KMS-11 (cell line): Measurements from ENCODE around the gene GSG1L2.

Experiments
- H2AFZ ChIP-seq: fragments of 200-600 bp; sonication (generic); 2 replicates; pipeline ENCODE4 v1.6.1; 2016; ENCODE audit warnings: antibody characterized with exemption, mixed run types, low read depth
- H3K27ac ChIP-seq: fragments of 200-600 bp; sonication (generic); 2 replicates; pipeline ENCODE4 v1.6.1; 2016; ENCODE audit warnings: mild to moderate bottlenecking, mixed run types
- H3K27me3 ChIP-seq: fragments of 200-600 bp; sonication (generic); 2 replicates; pipeline ENCODE4 v1.6.1; 2017; ENCODE audit warnings: mild to moderate bottlenecking, low read depth, mixed run types, moderate library complexity; ENCODE audit not compliant: insufficient read depth
- H3K36me3 ChIP-seq: fragments of 200-600 bp; sonication (generic); 2 replicates; pipeline ENCODE4 v1.6.1; 2017; ENCODE audit warnings: mild to moderate bottlenecking, mixed run types; ENCODE audit not compliant: insufficient read depth
- H3K4me1 ChIP-seq: fragments of 200-600 bp; sonication (generic); 2 replicates; pipeline ENCODE4 v1.6.1; 2016; ENCODE audit warnings: mild to moderate bottlenecking, low read depth, mixed run types; ENCODE audit not compliant: poor library complexity, severe bottlenecking
- H3K4me2 ChIP-seq: fragments of 200-600 bp; sonication (generic); 2 replicates; pipeline ENCODE4 v1.7.0; 2016; ENCODE audit warnings: mild to moderate bottlenecking, mixed run types
- H3K4me3 ChIP-seq: fragments of 200-600 bp; sonication (generic); IDR thresholded peaks from 2 replicates; pipeline ENCODE4 v1.6.1; 2017; ENCODE audit warnings: low read depth, low read length, mixed read lengths; ENCODE audit not compliant: insufficient read depth
- H3K79me2 ChIP-seq: fragments of 200-600 bp; sonication (generic); 2 replicates; pipeline ENCODE4 v1.6.1; 2016; ENCODE audit warnings: low read depth, mixed run types; ENCODE audit not compliant: insufficient read depth
- H3K9ac ChIP-seq: fragments of 200-600 bp; sonication (generic); 2 replicates; pipeline ENCODE4 v1.6.1; 2016; ENCODE audit warnings: mild to moderate bottlenecking, mixed run types
- H4K20me1 ChIP-seq: fragments of 200-600 bp; sonication (generic); 2 replicates; pipeline ENCODE4 v1.6.1; 2016; ENCODE audit warnings: mild to moderate bottlenecking, mixed run types; ENCODE audit not compliant: insufficient read depth
- CTCF ChIP-seq: fragments of 200-600 bp; sonication (generic); conservative IDR thresholded peaks from 2 replicates; pipeline ENCODE4 v1.6.1; 2017; ENCODE audit warnings: low read depth, mild to moderate bottlenecking, antibody characterized with exemption, low read length, moderate library complexity, mixed read lengths

GSG1L2 gene

DNA sequence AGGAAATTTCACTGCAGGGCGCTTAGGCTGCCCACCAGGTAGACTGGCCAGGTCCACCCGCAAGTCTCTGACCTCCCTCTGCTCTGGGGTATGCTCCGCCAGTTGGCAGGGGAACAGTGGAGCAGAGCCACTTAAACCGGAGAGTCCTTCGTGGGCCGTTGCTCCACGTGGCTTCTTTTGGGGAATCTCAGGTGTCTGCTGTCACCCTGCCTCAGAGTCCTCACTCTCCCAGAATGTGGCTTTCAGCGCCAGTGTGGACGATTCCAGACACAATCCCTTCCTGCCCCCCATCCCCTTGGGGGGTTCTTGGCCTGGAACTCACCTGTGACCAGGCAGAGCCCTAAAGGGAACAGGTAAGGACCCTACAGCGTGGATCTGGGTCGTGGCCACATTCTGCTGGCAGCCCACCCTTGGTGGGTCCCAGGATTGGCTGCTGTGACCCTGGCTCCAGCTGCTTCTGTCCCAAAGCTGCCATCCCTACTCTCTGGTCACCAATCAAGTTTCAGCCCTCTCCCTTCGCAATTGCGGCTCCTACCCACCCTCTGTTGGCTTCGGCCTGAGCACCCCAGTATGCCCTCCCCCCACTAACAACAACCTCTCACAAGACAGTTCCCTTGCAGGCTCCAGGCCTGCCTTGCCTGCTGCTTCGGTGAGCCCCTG, 52.7 kb downstream of the GSG1L2 start:
- no peak for TF ChIP-seq CTCF
- Histone ChIP-seq H3K4me3 (no peak overlapping the region), H3K4me2 (no peak overlapping the region), H3K79me2 (no peaks in the 10 kb centered on the region), H4K20me1 (no peaks in the 10 kb centered on the region), H3K27me3 (no peaks in the 10 kb centered on the region), H3K36me3 (no peaks in the 10 kb centered on the region), H3K9ac (no peak overlapping the region), H3K27ac (no peak overlapping the region), H2AFZ (no peak overlapping the region), H3K4me1 (no peaks in the 10 kb centered on the region)

- Histone ChIP-seq H3K4me3 (no peak overlapping the region), H4K20me1 (no peaks in the 10 kb centered on the region), H2AFZ (no peak overlapping the region), H3K36me3 (no peaks in the 10 kb centered on the region), H3K4me1 (no peaks in the 10 kb centered on the region), H3K27me3 (no peaks in the 10 kb centered on the region), H3K9ac (no peak overlapping the region), H3K79me2 (no peaks in the 10 kb centered on the region), H3K27ac (no peak overlapping the region), H3K4me2 (no peak overlapping the region)
- peak; percentile 41; the same call in 1 of the 2 replicates for TF ChIP-seq CTCF
These were observed 53.4 kb downstream of the GSG1L2 start for GRCh38 chr17:9768381-9768934.

DNA sequence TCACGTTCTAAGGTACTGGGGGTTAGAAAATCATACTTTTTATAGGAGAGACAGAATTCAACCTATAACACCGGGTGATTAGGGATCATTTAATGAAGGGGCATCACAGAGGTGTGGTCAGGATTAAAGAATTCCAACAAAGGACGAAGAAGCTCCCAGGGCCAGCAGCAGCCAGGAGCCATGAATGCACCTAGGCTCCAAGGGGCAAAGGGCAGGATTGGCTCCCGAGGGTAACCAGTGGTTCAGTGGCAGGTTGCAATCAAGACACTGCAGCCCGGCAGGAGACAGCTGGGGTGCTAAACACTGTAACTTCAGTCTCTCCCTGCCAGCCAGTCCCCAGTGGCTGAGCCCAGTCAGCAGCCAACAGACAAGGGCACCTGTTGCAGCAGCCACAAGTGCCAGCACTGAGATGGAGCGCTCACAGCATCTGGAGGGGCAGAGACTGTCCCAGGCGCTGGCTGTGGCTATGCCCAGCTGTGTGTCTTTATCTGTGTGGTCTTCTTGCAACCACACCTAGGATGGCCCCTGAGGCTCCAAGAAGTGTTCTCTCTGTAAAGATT, 54.4 kb downstream of the GSG1L2 start:
- H3K27ac ChIP-seq: no peak overlapping the region
- no peak overlapping the region for H3K4me2 ChIP-seq
- no peaks in the 10 kb centered on the region for H3K4me1 ChIP-seq
- H2AFZ ChIP-seq: no peak overlapping the region
- H3K27me3 ChIP-seq: no peaks in the 10 kb centered on the region
- no peaks in the 10 kb centered on the region for H3K79me2 ChIP-seq
- H3K36me3 ChIP-seq: no peaks in the 10 kb centered on the region
- H4K20me1 ChIP-seq: no peaks in the 10 kb centered on the region
- no peak for TF ChIP-seq CTCF
- H3K4me3 ChIP-seq: no peak overlapping the region
- H3K9ac ChIP-seq: no peak overlapping the region

DNA sequence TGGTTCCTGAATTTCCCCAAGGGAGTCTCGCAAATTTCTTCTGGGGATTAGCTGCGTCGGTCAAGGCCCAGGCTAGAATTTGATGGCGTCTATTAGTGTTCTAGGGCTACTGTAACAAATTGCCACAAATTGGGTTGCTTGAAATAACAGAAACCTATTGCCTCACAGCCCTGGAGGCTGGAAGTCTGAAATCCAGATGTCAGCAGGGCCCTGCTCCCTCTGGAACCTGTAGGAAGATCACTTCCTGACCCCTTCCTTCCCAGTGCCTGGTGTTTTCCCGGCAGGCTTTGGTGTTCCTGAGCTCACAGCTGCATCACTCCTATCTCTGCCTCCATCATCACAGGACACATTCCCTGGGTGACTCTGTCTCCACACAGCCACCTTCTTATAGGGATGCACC, 54.9 kb downstream of the GSG1L2 start:
- Histone ChIP-seq H3K27me3 (no peaks in the 10 kb centered on the region), H3K4me2 (no peak overlapping the region), H4K20me1 (no peaks in the 10 kb centered on the region), H3K27ac (no peak overlapping the region), H3K36me3 (no peaks in the 10 kb centered on the region), H3K9ac (no peak overlapping the region), H3K4me1 (no peaks in the 10 kb centered on the region), H3K79me2 (no peaks in the 10 kb centered on the region), H2AFZ (no peak overlapping the region), H3K4me3 (no peak overlapping the region)
- TF ChIP-seq CTCF: no peak
